ENCODE results near the gene RAB11FIP3. TPM values are rescaled to one million over a fixed set of nuclear protein-coding genes. Genes with fewer than 3 reads are reported as not detected.
A peak's percentile ranks its signal among the peaks of the same experiment; 100 is the strongest.

RAB11FIP3 gene
- total and polyA plus RNA-seq, 2 of the 13 experiments (the other 11 are each of a cell fraction or from before 2014, with no cell fraction given), result 34.3 to 57.6 TPM

DNA sequence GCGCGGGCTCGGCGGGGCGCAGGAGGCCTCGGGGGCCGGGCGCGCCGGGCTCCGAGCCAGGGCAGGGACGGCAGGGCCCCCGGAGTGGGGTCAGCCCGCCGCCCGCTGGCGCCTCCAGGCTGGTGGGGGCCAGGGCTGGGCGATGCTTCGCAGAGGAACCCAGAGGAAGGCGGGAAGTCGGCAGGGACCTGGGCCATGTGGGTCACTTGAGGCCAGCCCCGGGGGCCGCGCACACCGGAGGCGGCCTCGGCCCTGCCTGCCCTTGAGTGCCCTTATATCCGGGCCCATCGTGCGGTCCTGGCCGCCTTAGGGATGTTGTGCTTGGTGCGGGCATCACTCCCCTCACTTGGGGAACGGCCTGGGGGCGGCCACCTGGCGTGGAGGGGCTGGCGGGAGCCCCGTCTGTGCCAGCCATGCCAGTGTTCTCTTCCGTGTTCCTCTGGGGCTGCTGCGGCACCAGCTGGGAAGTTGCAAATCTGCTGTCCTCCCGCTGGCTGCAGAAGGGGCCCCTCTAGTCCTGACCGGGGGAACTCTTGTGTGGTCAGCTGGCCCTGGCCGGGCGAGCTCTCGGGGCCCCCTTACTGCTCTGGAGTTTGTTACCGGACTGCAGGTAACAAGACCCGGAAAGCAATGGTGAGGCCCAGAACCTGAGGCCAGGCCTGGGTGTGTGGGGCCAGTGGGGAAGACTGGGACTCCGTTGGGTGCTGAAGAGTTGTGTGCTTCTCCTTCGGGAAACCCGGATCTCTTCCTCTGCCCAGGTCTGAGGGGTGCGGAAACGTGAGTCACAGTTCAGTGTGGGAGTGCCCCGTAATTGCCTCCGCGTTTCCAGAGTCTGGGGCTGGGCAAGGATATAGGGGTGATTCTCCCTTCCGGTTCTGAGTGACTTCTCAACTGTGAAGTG is 102.9 kb downstream of the RAB11FIP3 start (continued):
- no peak for TF ChIP-seq PBX3 (CRISPR knock-in tag; IDR thresholded peaks at IDR 0.05; ENCODE audit: borderline replicate concordance)
- peak; percentile 16 for TF ChIP-seq RBM39 (IDR thresholded peaks at IDR 0.05; ENCODE audit: low read depth, low read length, poor library complexity, severe bottlenecking)
- TF ChIP-seq DZIP1 (CRISPR knock-in tag; IDR thresholded peaks at IDR 0.05), result 0 out of 2 replicates have a peak, but pooled peaks have one; percentile 22

GRCh38 chr16:529012-529575 is 103.6 kb downstream of the RAB11FIP3 start:
- Histone ChIP-seq H3K4me2 (ENCODE audit: low read depth, low read length) (peak overlapping the region; percentile 91), H3K4me3 (replicated peaks in 1 of 3; ENCODE audit: insufficient read depth in 1 of 3, low read depth in 2 of 3, low read length in 3 of 3) (peak overlapping the region; percentile 79 to 96 (median 96)), H3K79me2 (ENCODE audit: insufficient read depth, low read length) (peaks cover 72% of the 10 kb centered on the region), H3K27me3 (ENCODE audit: control insufficient read depth in 1 of 2, insufficient read depth in 2 of 2, low read length in 2 of 2) (no peaks in the 10 kb centered on the region; a peak in 1 of 5 replicates), H3K36me3 (replicated peaks in 1 of 2; ENCODE audit: control insufficient read depth in 1 of 2, insufficient read depth in 2 of 2, low read length in 2 of 2) (peaks cover 0 to 5% of the 10 kb centered on the region in 2 experiments; a peak in 1 of 5 replicates), H3K27ac (ENCODE audit: extremely low read length, insufficient read depth, low read length) (peak overlapping the region; percentile 71), H3K9ac (ENCODE audit: insufficient read depth, low read depth, low read length) (peak overlapping the region; percentile 89), H2AFZ (ENCODE audit: low read length) (no peak overlapping the region), H3K9me3 (ENCODE audit: low read length) (no peaks in the 10 kb centered on the region), H4K20me1 (ENCODE audit: insufficient read depth, low read length) (peaks cover 18% of the 10 kb centered on the region; the same call in 1 of the 2 replicates), H3K4me1 (ENCODE audit: insufficient read depth, low read length) (peaks cover 63% of the 10 kb centered on the region)
- POLR2A ChIA-PET, result interaction anchor here (1.6 kb wide), 1 partner anchor 29 kb away, joined by 6 read pairs; no protein-coding TSS in a partner anchor
- TSS peak; percentile 35 for BruUV-seq (replicated peaks)
- in situ Hi-C loops (cut with HindIII; ENCODE audit: extremely low pct_ligation_motif_present, low pct_unique_long_range_greater_than_20kb), result no loop called here
- intact Hi-C loops (cut with micrococcal nuclease; ENCODE audit: unreplicated experiment), result no loop called here
- WGBS (ENCODE audit: low lambda C conversion rate), result 35% methylated on average over 10 of the region's 12 CpGs
- ATAC-seq (no peak), DNase-seq (ENCODE audit: low spot score) (no peak), FAIRE-seq (no peak)
- CTCF ChIA-PET (ENCODE audit: low intra/inter-chr PET ratio, low total read pairs), result no interaction called here
- peak; percentile 44; the same call in 1 of the 2 replicates for TF ChIP-seq AHR (CRISPR knock-in tag; IDR thresholded peaks at IDR 0.05)
- TF ChIP-seq SIN3A (IDR thresholded peaks at IDR 0.05; ENCODE audit: borderline replicate concordance, low read depth, low read length), result 0 out of 2 replicates have a peak, but pooled peaks have one; percentile 6
- TF ChIP-seq, protein P1, sequence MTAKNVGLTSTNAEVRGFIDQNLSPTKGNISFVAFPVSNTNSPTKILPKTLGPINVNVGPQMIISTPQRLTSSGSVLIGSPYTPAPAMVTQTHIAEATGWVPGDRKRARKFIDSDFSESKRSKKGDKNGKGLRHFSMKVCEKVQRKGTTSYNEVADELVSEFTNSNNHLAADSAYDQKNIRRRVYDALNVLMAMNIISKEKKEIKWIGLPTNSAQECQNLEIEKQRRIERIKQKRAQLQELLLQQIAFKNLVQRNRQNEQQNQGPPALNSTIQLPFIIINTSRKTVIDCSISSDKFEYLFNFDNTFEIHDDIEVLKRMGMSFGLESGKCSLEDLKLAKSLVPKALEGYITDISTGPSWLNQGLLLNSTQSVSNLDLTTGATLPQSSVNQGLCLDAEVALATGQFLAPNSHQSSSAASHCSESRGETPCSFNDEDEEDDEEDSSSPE (CRISPR knock-in tag; IDR thresholded peaks at IDR 0.05), result no peak
- TF ChIP-seq XBP1 (CRISPR knock-in tag; IDR thresholded peaks at IDR 0.05), result no peak
- TF ChIP-seq, protein P2, sequence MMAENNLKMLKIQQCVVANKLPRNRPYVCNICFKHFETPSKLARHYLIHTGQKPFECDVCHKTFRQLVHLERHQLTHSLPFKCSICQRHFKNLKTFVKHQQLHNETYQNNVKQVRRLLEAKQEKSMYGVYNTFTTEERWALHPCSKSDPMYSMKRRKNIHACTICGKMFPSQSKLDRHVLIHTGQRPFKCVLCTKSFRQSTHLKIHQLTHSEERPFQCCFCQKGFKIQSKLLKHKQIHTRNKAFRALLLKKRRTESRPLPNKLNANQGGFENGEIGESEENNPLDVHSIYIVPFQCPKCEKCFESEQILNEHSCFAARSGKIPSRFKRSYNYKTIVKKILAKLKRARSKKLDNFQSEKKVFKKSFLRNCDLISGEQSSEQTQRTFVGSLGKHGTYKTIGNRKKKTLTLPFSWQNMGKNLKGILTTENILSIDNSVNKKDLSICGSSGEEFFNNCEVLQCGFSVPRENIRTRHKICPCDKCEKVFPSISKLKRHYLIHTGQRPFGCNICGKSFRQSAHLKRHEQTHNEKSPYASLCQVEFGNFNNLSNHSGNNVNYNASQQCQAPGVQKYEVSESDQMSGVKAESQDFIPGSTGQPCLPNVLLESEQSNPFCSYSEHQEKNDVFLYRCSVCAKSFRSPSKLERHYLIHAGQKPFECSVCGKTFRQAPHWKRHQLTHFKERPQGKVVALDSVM (CRISPR knock-in tag; IDR thresholded peaks at IDR 0.05), result peak; percentile 89
- 0 out of 2 replicates have a peak, but pooled peaks have one; percentile 0 for TF ChIP-seq SMAD1 (CRISPR knock-in tag; IDR thresholded peaks at IDR 0.05; ENCODE audit: borderline replicate concordance, low read depth)
- TF ChIP-seq FOXK1 (CRISPR knock-in tag; IDR thresholded peaks at IDR 0.05; ENCODE audit: borderline replicate concordance, low read depth), result no peak
- no peak for TF ChIP-seq ZNF20 (CRISPR knock-in tag; IDR thresholded peaks at IDR 0.05)
- no peak for TF ChIP-seq KLF6 (CRISPR knock-in tag; IDR thresholded peaks at IDR 0.05)
